GM21381 (cell line): ENCODE data around the gene SERPINF2.
"Not testable (repeated sequence)": the region's sequence is repeated elsewhere in the genome, so short reads cannot be mapped to it uniquely, and the experiment has no call there.

Experiments
- ATAC-seq: cut with Tn5 transposase; IDR thresholded peaks from one replicate; pipeline ENCODE4 v1.9.1; 2021; ENCODE audit warnings: mild to moderate bottlenecking, moderate library complexity; ENCODE audit not compliant: unreplicated experiment

Gene SERPINF2

DNA sequence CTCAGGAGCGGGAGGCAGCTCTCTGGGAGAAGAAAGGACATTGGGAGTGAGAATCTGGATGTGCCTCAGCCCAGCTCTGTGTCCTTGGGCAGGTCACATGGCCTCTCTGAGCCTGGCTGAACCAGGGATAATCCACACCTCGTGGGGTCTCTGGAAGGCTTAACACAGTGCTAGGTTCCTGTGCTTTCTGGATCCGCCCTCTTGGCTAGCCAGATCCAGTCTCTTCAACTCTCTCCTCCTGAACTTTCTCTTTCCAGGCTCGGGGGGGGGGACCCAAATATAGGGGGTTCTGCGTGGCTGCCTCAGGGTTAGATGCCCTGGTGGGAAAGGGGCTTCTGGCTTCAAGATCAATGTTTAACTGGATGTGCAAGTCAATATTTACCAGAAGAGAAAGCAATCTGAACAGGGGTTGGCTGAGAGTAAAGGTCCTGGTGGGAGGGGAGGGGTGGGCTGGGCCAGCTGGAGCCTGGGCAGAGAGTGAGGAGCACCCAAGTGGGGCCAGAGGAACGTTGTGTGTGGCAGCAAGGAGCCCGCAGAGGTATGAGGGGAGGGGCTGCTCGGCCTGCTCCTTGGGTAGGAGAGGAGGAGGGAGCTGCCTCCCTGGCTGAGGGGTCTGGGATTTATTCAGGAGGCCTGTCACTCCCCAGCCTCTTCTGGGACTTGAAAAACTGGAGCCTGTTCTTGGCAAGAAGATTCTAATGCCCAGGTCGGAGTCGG is at the start of gene SERPINF2:
Gene SERPINF2 (plus strand): TSS at position 501 of the 717 bp plus-strand sequence. CDS start 2,125 bp downstream, outside the sequence.
- ATAC-seq: no peak

DNA sequence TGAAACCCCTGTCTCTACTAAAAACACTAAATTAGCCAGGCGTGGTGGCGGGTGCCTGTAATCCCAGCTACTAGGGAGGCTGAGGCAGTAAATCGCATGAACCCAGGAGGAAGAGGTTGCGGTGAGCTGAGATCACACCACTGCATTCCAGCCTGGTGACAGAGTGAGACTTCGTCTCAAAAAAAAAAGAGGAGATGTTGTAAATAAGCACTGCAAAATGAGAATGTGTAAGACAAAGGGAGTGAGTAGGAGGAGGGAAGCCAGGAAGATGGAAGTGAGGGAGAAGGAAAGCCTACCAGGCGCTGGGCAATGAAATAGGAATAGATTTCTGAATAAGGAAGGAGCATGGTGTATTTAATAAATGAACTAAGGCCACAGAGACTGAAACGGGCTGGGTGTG is 49.3 kb upstream of the SERPINF2 start:
- ATAC-seq: no peak

GRCh38 chr17:1695365-1695764 is 47.3 kb upstream of the SERPINF2 start:
- no peak for ATAC-seq

GRCh38 chr17:1697681-1698080 is 45.0 kb upstream of the SERPINF2 start:
- no peak for ATAC-seq

DNA sequence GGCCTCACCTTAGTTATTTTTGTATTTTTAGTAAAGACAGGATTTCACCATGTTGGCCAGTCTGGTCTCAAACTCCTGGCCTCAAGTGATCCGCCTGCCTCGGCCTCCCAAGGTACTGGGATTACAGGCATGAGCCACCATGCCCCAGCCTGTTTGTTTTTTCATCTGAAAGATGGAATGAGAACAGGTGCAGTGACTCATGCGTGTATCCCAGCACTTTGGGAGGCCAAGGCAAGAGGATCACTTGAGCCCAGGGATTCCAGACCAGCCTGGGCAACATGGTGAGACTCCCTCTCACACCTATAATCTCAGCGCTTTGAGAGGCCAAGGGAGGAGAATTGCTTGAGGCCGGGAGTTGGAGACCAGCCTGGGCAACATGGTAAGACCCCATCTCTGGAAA is 42.8 kb upstream of the SERPINF2 start:
- not testable (repeated sequence) for ATAC-seq

GRCh38 chr17:1703063-1703462 is 39.6 kb upstream of the SERPINF2 start:
- no peak for ATAC-seq

- ATAC-seq: no peak
Observed at GRCh38 chr17:1705004-1705403, 37.7 kb upstream of the SERPINF2 start.

GRCh38 chr17:1707107-1707506 is 35.6 kb upstream of the SERPINF2 start:
- ATAC-seq: no peak

- not testable (repeated sequence) for ATAC-seq
Observed at GRCh38 chr17:1708791-1709346, 33.8 kb upstream of the SERPINF2 start.

- ATAC-seq: no peak
Observed at GRCh38 chr17:1709403-1709951, 33.2 kb upstream of the SERPINF2 start.

DNA sequence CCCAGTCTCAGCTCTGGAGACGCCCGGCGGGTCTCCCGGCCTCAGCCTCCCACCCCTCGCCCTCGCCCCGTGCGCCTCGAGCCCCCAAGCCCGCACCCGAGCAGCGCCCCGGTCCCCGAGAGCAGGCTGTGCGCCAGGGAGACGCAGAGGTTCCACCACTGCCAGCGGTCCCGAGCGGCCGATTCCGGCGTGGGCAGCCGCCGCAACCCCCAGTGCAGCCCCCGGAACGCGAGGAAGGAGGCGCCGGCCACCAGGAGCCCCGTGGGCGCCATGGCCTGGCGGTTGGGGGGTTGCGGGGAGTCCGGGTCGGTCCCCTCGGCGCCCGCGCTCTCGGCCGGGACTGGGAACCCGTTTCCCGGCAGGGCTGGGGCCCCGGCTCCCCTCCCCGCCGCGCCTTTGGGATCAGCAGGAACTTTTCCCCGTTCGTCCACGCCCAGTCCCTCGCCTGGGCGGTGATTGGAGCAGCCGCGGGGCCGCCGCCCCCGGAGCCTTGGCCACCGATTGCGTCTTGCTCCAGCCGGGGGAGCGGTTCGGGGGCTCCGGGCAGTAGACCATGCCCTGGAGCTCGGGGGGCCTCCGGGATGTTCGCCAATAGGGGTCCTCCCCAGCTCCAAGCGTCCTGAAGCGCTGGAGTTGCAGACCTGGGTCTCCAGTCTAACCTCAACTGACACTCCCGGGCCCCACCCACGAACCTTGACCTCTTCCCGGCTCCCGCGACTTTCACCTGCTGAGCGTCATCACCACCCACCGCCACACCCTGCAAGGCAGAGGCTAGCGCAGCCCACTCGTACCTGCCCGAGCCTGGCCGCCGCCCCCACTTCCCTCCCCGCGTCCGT is 32.5 kb upstream of the SERPINF2 start, which contains the start of gene TLCD2:
Gene TLCD2 (minus strand): TSS at position 407 of the 836 bp plus-strand sequence. CDS start 135 bp downstream, at position 272.
- ATAC-seq: no peak

GRCh38 chr17:1710807-1711553 is 31.7 kb upstream of the SERPINF2 start:
- no peak for ATAC-seq

- no peak for ATAC-seq
Observed at GRCh38 chr17:1711804-1712203, 30.9 kb upstream of the SERPINF2 start.

GRCh38 chr17:1712271-1712670 is 30.4 kb upstream of the SERPINF2 start:
- ATAC-seq: no peak

DNA sequence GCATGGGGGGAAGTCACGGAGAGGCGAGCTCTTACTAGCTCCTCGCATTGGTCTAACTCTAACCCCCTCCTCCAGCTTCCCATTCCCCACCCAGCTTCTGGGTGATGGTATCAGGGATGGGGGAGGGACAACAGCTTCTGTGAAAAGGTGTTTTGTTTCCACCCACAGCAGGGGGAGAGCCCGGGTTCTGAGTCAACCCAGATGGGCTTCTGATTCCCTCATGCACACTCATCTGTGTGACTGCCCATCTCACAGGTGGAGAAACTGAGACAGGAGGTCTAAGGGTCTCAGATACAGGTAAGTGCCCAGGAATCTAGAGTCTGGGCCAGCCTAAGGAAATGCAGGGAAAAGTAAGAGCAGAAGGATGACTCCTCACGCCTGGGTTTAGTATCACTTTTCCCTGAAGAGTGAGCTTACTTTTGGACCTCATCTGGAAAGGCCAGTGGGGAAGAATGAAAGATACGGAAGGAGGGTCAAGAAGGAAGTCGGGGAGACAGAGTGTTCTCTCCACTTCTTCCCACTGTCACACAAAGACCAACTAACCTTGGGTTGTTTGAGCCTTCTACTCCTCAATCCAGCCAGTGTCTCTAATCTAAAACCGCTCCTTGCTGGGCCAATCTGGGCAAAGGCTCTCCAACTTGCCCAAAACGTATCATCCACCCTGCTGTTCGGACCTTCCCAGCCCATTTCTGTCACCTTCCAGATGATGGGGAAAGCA is 29.4 kb upstream of the SERPINF2 start:
- no peak for ATAC-seq

DNA sequence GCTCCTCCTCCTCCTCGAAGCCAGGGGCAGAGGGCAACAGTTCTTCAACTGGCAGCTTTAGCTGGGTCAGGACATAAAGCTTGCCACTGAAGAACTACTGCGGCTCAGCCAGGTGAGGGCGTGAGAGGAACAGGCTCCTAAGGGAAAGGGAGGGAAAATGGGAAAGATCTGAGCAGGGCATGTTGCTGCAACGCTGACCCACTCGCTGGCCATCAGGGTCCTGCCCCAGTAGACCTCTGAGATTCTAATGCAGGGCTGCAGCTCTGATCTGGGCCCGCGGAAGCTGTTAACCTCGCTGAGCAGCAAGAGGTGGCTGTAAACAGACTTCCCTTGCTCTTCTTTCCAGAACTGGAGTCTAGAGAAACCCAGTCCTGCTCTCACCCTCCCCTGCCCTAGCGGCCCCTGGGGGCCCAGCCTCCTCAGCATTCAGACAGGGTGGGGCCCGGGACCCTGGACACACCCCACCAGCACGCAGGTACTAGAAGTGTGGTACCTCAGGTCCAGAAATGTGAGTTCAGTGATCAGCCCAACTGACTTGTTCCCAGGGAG is 28.7 kb upstream of the SERPINF2 start:
- ATAC-seq: no peak

GRCh38 chr17:1714427-1714979 is 28.2 kb upstream of the SERPINF2 start:
- ATAC-seq: no peak

DNA sequence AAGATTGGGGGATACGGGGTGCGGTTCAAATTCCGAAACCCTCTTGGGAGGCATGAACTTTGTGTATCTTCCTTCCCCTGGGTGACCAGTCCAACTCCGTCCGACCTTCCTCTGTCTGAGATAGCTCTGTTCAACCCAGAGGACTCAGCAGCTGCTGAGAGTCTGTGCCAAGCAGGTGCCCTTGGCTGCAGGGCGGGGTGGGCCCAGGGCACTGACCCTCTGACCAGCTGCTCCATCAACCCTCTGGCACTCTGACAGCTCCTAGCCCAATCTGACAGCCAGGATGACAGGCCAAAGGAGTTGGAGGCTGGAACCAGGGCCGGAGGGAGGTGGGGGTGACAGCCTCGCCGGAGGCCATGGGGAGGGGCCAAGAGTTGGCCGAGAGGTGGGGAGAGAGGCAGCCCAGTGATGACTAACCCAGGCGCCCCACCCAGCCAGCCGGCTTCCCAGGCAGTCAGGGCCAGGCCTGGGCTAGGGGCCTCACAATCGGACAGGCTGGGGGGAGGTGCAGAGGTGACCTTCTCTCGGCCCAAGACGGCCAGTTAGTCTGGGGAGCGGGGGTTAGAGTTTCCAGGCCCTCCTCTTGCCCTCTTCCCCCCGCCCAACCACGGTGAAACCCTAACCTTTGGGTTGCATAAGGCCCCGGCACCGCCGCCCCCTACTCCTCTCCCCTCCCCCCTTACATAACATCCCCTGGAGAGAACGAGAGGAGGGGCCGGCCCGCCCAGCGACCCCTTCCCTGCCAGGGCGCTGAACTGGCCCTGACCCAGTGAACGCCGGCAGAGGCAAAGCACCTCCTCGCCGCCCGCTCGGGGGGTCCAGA is 27.5 kb upstream of the SERPINF2 start:
- no peak for ATAC-seq

GRCh38 chr17:1715803-1716075 is 26.9 kb upstream of the SERPINF2 start:
- no peak for ATAC-seq
